Right lobe of liver (tissue), 4 donors: ENCODE measurements around the gene SLFN5.

ENCODE experiments used
- CTCF ChIP-seq, 4 donors: fragments of 200-600 bp in 3 of 4; fragments of 450-650 bp in 1 of 4; IDR thresholded peaks; one replicate each; pipeline versions ENCODE4 v1.5.1 to v1.8.0; 2016 to 2022; ENCODE audit warnings: antibody characterized with exemption in 4 of 4, mild to moderate bottlenecking in 2 of 4
- POLR2A ChIP-seq: fragments of 450-650 bp; IDR thresholded peaks from one replicate; pipeline ENCODE4 v1.6.1; 2017; ENCODE audit warnings: antibody characterized with exemption, mild to moderate bottlenecking
- donor health status: DM: no; HTN: no; CAD: no.
- donor health status: DM: no; HTN: no; CAD: no.
- donor health status: DM: no; HTN: yes; CAD: no.

DNA sequence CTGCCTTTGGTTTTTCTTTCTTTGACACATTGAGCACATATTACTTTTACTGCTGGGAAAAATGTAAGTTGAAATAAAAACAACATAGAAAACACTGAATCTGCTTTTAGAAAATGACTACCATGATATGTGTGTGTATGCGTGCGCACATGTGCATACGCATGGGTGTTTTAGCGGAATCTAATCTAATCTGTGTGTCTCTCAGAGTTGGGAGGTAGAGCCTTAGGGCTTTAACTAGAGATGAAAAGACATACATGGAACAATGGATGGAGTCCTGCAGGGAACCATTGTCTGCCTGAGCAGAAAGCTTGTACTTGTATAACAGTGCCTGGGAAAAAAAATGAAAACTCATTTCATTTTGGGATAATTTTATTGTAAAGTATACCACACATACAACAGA is 12.4 kb downstream of the SLFN5 start:
- no peak for TF ChIP-seq CTCF (IDR thresholded peaks at IDR 0.05)
- TF ChIP-seq POLR2A = no peak
